Measurements from ENCODE around the gene MRPS18B.

Gene MRPS18B

GRCh38 chr6:30610065-30610464 lies 7.6 kb upstream of the MRPS18B start:
- no peak overlapping the region for H3K4me3 ChIP-seq (replicated peaks; ENCODE audit: low read depth, low read length)
- H3K36me3 ChIP-seq (ENCODE audit: control insufficient read depth, insufficient read depth, low read length), result peaks cover 24% of the 10 kb centered on the region
- no peak for DNase-seq (ENCODE audit: extremely low read depth, insufficient read length)
- H3K27me3 ChIP-seq (replicated peaks; ENCODE audit: control insufficient read depth, insufficient read depth, low read length), result no peaks in the 10 kb centered on the region
- TF ChIP-seq CTCF (IDR thresholded peaks at IDR 0.05; ENCODE audit: insufficient read depth, low read length, poor library complexity, severe bottlenecking), result no peak

DNA sequence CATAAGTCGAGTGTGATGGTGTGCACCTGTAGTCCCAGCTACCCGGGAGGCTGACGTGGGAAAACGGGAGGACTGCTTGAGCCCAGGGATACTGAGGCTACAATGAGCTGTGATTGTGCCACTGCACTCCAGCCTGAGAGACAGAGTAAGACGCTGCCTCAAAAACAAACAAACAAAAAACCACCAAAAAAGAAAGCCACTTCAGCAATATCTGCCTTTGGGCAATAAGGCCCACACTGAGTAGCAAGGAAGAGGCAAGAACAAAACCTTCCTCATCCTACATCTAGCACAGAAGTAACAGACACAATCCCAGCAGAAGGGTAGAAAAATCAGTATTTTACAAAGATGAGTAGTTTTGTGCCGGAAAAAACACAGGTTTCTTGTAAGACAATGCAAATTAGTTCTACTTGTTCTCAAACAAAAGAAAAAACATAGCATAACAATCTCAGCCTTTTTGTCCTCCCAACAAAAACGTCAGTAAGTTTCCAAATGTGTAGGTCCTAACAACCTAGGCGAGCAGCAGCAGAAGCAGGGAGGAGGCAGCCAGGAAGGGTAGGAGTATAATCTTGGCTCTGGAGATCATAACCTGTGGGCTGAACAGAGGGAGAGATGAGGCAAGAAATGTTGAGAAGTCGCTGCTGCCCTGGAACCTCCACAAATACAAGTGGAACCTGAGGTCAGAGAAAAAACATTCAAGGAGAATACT lies 6.3 kb upstream of the MRPS18B start:
- no peak for TF ChIP-seq CTCF (IDR thresholded peaks at IDR 0.05; ENCODE audit: insufficient read depth, low read length, poor library complexity, severe bottlenecking)
- H3K27me3 ChIP-seq (replicated peaks; ENCODE audit: control insufficient read depth, insufficient read depth, low read length), result no peaks in the 10 kb centered on the region
- no peak for DNase-seq (ENCODE audit: extremely low read depth, insufficient read length)
- peaks cover 18% of the 10 kb centered on the region for H3K36me3 ChIP-seq (ENCODE audit: control insufficient read depth, insufficient read depth, low read length)
- no peak overlapping the region for H3K4me3 ChIP-seq (replicated peaks; ENCODE audit: low read depth, low read length)

DNA sequence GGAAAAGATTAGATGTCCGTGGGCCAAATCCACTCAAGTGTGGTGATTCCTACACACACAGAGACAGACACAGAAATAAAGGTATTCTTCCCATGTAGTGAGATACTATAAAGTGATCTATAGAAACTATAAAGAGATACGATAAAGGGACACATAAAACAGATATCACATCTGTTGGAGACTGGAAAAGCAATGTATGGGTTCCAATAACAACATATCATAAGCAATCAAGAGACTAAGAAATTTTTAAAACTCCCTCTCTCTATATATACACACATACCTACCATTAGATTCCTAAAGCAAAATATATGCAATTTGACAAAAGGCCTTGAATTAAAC lies 5.8 kb upstream of the MRPS18B start:
- H3K36me3 ChIP-seq (ENCODE audit: control insufficient read depth, insufficient read depth, low read length), result peaks cover 18% of the 10 kb centered on the region
- no peak for DNase-seq (ENCODE audit: extremely low read depth, insufficient read length)
- no peaks in the 10 kb centered on the region for H3K27me3 ChIP-seq (replicated peaks; ENCODE audit: control insufficient read depth, insufficient read depth, low read length)
- H3K4me3 ChIP-seq (replicated peaks; ENCODE audit: low read depth, low read length), result no peak overlapping the region
- TF ChIP-seq CTCF (IDR thresholded peaks at IDR 0.05; ENCODE audit: insufficient read depth, low read length, poor library complexity, severe bottlenecking), result no peak

- no peaks in the 10 kb centered on the region for H3K27me3 ChIP-seq (replicated peaks; ENCODE audit: control insufficient read depth, insufficient read depth, low read length)
- peak; percentile 11 for TF ChIP-seq CTCF (IDR thresholded peaks at IDR 0.05; ENCODE audit: insufficient read depth, low read length, poor library complexity, severe bottlenecking)
- H3K4me3 ChIP-seq (replicated peaks; ENCODE audit: low read depth, low read length), result no peak overlapping the region
- DNase-seq (ENCODE audit: extremely low read depth, insufficient read length), result no peak
- peaks cover 19% of the 10 kb centered on the region for H3K36me3 ChIP-seq (ENCODE audit: control insufficient read depth, insufficient read depth, low read length)
These were observed 5.4 kb upstream of the MRPS18B start for GRCh38 chr6:30612213-30612612.

- TF ChIP-seq CTCF (IDR thresholded peaks at IDR 0.05; ENCODE audit: insufficient read depth, low read length, poor library complexity, severe bottlenecking), result no peak
- peaks cover 18% of the 10 kb centered on the region for H3K36me3 ChIP-seq (ENCODE audit: control insufficient read depth, insufficient read depth, low read length)
- DNase-seq (ENCODE audit: extremely low read depth, insufficient read length), result no peak
- H3K4me3 ChIP-seq (replicated peaks; ENCODE audit: low read depth, low read length), result no peak overlapping the region
- H3K27me3 ChIP-seq (replicated peaks; ENCODE audit: control insufficient read depth, insufficient read depth, low read length), result no peaks in the 10 kb centered on the region
These were observed 4.9 kb upstream of the MRPS18B start for GRCh38 chr6:30612687-30613248.

Data from GM06990 (cell line).